Left renal cortex interstitium (tissue), 4 donors: ENCODE measurements around the gene IMPA2. TPM values are rescaled to one million over a fixed set of nuclear protein-coding genes. Genes with fewer than 3 reads are reported as not detected.

Experiments
- DNase-seq, 4 donors: peaks; one replicate each; pipeline ENCODE4 v3.0.0-alpha.2; 2013; ENCODE audit warnings: low read depth in 4 of 4, low spot score in 2 of 4, missing footprints in 1 of 4
- polyA plus RNA-seq, 4 donors: library from polyadenylated mRNA; unstranded; fragments of 120-200 nt; gene quantifications; one replicate each; pipeline ENCODE4 v1.2.1, GENCODE V29; 2013; ENCODE audit not compliant: insufficient read length in 4 of 4

IMPA2 gene
- polyA plus RNA-seq, 4 donors = 91.3 to 109 (median 96.0) TPM

DNA sequence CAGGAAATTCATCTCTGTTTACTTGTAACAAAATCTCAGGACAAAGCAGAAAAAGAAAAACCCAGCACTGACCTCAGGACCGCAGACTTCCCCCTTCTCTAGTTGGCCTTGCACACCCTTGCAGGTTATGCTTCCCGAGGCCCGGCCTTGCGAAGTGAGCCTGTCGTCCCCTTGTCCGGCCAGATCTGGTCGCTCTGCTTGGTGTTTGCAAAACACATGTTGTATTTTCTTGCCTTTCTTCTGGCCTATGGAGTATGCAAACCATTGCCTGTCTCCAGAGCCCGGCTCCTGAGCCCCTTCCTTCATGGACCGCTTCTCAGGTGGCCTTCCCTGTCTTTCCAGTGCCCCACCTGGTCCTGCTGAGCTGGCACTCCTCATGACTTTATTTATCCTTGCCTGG is 4.8 kb downstream of the IMPA2 start:
- DNase-seq = no peak

GRCh38 chr18:11987527-11987926 is 6.2 kb downstream of the IMPA2 start:
- no peak for DNase-seq

GRCh38 chr18:11989174-11989573 is 7.9 kb downstream of the IMPA2 start:
- no peak for DNase-seq

GRCh38 chr18:11989966-11990380 is 8.7 kb downstream of the IMPA2 start:
- no peak for DNase-seq

- DNase-seq = no peak
These were observed 9.2 kb downstream of the IMPA2 start for GRCh38 chr18:11990539-11990938.

- no peak for DNase-seq
These were observed 9.9 kb downstream of the IMPA2 start for GRCh38 chr18:11991021-11991795.

GRCh38 chr18:11992096-11992790 is 10.9 kb downstream of the IMPA2 start:
- no peak for DNase-seq

- DNase-seq = no peak
These were observed 12.1 kb downstream of the IMPA2 start for GRCh38 chr18:11993264-11993916.

DNA sequence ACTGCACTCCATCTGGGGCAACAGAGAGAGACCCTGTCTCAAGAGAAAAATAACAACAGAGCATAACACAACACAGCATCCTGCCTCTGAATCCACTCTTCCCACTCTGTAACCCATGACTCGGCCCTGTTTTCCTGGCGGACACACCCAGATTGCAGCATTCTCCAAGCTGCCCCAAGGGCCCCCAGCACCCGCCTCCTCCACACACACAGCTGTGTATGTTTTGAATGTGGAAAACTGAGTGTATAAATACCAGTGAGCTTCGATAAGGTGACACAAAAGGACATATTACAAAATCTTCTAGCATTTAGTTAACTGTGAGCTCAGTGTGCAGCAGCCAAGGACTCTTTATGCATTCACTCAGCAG is 13.0 kb downstream of the IMPA2 start:
- DNase-seq = no peak

- DNase-seq = no peak
These were observed 13.6 kb downstream of the IMPA2 start for GRCh38 chr18:11994703-11995444.

GRCh38 chr18:11995445-11996189 is 14.3 kb downstream of the IMPA2 start:
- no peak for DNase-seq

GRCh38 chr18:11996190-11996754 is 15.0 kb downstream of the IMPA2 start:
- DNase-seq = no peak

DNA sequence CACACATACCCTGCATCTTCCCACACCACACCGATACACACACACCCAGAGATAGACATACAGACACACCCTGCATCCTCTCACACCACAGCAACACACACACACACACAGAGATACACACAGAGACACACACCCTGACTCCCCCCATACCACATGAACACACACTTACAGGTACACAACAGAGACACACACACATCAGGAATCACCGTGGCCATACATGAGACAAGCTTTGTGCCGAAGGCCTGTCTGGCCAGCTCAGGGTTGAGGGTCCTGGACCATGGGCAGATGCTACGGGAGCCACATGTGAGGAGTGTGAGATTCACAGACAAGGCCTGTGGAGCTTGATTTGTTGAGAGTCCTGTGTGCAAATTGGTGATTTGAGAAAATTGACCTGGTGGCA is 15.6 kb downstream of the IMPA2 start:
- DNase-seq = no peak

- DNase-seq = no peak
These were observed 16.2 kb downstream of the IMPA2 start for GRCh38 chr18:11997466-11997865.

DNA sequence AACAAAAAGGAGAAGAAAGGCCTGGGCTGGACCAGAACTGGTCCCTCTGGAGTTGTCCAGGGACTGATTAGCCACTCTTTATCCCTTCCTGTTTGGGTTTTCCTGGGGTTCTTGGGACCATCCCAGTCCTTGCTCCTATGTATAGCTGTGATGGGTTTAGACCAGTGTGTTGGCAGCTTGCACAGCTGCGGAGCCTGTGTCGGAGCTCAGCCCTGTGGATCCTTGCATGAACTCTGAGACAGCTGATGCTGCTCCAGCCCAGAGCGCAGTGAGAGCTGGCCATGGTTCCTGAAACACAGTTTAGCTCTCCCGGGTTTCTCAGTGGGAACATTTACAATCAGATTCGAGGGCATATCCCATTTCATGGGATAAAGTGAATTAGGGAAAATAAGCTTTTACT is 16.9 kb downstream of the IMPA2 start:
- DNase-seq = no peak

- DNase-seq = no peak
These were observed 18.1 kb downstream of the IMPA2 start for GRCh38 chr18:11999429-11999828.

GRCh38 chr18:12000072-12000659 is 18.9 kb downstream of the IMPA2 start:
- no peak for DNase-seq

GRCh38 chr18:12001421-12001820 is 20.1 kb downstream of the IMPA2 start:
- DNase-seq = no peak

DNA sequence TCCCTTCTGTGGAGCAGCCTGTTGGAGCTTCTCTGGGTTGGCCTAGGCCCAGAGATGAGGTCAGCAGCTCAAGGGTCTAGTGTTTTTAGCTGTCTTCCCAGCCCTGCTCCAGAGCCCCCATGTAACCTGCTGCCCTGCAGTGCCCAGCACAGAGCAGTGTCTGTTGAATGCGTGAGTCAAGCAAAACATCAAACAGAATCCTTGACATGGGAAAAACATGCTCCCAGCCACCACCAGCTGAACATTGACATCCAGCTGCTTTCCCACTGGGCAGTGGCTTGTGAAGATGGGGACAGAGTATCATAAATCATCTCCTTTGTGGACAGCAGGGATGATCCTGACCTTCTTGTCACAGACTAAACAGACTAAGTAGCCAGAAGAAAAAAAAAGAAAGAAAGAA is 22.6 kb downstream of the IMPA2 start:
- no peak for DNase-seq
